ENCODE data around the gene AADAC.

GRCh38 chr3:151837057-151837456 is 23.1 kb downstream of the AADAC start:
- TF ChIP-seq CTCF (IDR thresholded peaks at IDR 0.05) (no peak), POLR2A (IDR thresholded peaks at IDR 0.05) (no peak)

All from Peyer's patch (tissue), 4 donors.